NCI-H187 treated with DMSO at 0.1 percent for 48 hours (cell line): ENCODE data around the gene PRKG1.
"Not testable (repeated sequence)": the region's sequence is repeated elsewhere in the genome, so short reads cannot be mapped to it uniquely, and the experiment has no call there.

ENCODE experiments used
- DNase-seq: peaks from one replicate; lab custom pipeline; 2025; lab: John Stamatoyannopoulos, UW

PRKG1 gene

GRCh38 chr10:51227897-51228713 lies 153.8 kb downstream of the PRKG1 start:
- DNase-seq = no peak

GRCh38 chr10:51228714-51229100 lies 154.4 kb downstream of the PRKG1 start:
- no peak for DNase-seq

DNA sequence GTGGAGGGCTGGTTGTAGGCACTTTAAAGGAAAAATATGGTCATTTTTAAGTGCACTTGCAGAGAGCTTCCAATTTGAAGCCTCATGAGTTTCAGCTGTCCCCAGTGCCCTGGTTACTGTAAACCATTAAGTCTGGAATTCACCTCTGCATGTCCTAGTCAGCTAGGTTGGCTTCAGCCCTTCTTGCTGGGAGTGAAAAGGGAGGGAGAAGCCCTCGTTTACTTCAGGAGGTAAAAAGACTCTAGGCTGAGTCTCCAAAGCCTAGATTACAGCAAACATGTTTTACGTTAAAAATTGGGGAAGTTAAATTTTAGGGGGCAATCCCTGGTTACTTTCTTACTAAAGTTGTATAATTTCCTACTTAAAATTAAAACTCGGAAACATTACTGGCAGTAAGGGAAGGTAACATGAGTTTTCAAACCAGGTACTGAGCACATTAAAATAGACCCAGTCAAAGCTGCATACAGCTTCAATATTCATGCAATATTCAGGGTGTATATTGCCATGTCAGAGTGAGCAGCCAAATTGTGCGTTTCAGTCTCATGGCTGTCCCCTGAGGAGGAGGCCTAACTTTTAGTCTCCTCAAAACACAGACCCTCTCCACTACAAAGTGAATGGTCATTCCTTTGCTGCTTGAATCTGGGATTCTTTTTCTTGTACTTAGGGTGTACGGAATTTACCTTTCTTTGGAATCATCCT lies 156.7 kb downstream of the PRKG1 start:
- DNase-seq = no peak

- DNase-seq = no peak
Observed at GRCh38 chr10:51231754-51232153, 157.5 kb downstream of the PRKG1 start.

- no peak for DNase-seq
Observed at GRCh38 chr10:51233337-51234100, 159.2 kb downstream of the PRKG1 start.

- no peak for DNase-seq
Observed at GRCh38 chr10:51235865-51236264, 161.6 kb downstream of the PRKG1 start.

- DNase-seq = no peak
Observed at GRCh38 chr10:51239006-51239405, 164.7 kb downstream of the PRKG1 start.

DNA sequence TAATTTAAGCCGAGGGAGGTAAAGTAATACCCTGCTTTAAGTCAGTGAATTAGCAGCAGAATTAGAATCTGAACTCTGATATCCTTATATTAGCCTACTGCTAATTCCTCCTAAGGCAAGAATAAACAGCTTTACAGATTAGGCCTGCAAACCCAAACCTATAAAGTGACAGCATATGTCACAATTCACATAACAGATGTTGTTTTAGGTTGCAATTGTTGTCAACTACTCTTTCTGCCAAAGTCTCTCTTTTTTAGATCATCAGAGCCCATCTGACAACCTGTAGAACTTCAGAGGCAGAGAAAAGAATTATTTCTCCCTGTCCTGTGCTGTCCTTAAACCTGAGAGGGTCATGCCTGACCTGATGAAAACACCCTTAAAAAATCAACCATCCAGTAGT lies 167.2 kb downstream of the PRKG1 start:
- DNase-seq = no peak

- no peak for DNase-seq
Observed at GRCh38 chr10:51242393-51242792, 168.1 kb downstream of the PRKG1 start.

DNA sequence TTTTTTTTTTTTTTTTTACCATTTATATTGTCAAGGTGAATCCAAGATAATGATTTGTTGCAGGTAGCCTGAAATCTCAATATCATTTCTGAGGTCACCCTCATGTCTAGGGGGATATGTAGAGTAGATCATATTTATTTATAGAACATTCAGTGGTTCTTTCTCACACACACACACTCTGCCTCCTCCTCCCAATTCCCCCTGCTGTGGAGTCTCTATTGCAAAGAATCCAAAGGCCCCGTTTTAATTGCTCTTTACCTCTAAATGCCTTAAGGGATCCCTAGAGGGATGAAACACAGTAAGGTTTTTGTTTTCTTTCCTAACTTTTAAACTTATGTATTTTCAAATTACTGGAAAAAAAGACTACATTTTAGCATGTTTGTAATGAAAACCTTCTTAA lies 170.0 kb downstream of the PRKG1 start:
- no peak for DNase-seq

DNA sequence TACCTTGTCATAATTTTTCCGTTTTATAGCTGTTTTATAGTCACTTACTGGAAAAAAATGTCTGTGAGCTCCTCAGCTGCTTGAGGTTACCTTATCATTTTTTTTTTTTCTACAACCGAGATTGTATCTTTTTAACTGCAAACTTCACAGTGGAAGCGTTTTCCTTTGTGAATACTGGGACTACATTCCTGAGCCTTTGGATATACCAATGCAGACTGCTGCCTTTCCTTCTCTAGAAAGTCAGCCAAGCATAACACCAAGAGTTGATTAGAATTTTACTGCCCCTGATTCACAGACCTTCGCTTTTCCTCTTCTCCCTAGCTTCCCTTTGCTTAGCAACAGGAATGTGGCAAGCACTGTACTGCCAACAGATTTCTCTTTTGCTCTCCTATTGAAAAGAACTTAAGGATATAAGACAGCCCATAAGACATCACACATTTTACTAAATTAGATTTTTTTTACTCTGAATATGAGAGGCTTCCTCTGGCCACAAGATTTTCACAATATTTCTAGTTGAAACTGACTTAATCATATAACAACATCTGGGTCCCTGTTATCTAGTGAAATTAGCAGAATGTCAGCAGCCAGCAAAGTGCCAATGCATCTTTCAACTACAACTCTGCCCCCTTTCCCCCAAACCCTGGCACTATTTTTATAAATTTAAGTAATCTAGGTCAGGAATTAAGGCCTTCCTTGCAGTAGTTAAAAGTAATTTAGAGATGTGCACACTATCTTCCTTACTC lies 170.6 kb downstream of the PRKG1 start:
- DNase-seq = no peak

DNA sequence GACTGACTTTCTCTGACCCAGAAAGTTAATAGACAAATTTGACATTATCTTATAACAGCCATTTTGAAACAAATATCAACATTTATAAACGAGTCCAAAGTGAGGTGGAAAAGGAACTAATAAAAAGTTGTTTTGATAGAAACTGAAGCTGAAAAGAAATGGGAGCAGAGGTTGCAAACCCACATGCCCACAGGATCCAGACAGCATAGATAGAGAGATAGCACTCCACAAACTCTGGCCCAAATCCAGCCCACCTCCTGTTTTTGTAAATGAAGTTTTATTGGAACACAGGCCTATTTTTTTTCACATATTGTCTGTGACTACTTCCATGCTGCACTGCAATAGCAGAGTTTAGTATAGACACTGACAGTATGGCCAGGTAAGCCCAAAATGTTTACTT lies 171.9 kb downstream of the PRKG1 start:
- no peak for DNase-seq

DNA sequence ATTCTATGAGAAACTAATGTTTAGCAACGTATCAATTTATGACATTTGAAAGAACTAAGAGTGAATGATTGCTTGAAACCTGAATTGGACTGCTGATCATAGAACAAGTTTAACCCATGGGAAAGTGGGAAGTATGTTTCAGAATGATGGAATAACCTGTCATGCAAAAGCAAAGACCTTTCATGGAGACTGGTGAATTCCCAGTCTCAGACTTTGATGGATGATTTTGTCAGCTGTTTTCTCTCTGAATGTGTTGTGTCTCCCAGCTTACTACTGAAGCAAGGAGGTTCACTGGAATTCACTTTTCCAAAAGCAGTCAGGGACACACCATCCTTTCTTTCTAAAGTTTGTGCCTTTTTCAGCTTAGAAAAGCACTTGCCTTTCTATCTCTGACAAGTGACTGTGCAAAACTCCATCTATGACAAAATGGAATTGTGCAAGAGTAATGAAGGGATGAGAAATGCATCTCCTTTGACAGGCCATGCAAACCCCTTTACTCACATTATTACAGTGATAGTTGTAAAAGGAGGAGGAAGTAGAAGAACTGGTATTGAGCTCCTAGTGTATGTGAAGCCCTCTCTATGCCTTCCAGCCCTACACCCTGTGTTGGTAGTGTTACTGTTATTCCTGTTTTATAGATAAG lies 176.1 kb downstream of the PRKG1 start:
- no peak for DNase-seq

DNA sequence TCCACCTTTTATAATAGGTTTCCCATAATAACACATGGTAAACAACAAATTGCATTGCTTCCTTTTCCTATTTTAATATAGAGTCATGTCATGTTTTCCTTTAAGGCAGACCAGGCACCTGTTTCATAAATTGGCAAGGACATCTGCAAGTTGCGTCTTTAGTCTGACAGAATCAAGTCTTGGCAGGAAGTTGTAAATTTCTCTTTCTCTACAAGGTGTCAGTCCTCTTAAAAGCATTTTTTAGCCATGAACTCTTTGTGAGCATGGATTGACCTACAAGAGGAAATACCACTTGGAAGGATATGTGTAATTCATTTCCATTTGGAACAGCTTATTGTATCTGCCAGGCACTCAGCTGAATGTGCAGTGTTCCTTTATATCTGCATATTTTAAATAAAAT lies 176.8 kb downstream of the PRKG1 start:
- DNase-seq = no peak

DNA sequence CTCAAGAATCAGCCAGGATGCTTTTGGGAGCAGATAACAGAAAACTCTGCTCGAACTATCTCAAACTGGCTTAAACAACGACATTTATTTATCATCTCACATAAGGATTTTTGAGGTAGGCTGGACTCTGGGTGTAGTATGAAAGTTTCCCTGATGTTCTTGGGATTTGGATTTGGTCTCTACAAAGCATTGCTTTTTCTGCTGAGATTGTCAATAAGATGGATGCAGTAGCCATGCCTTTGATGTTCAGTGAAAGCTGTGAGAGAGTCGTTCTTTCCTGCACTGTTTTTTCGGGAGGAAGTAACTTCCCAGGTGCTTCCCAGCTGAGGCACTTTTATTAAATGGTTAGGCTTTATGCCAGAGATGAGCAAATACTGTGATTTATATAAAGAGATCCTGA lies 181.1 kb downstream of the PRKG1 start:
- no peak for DNase-seq

DNA sequence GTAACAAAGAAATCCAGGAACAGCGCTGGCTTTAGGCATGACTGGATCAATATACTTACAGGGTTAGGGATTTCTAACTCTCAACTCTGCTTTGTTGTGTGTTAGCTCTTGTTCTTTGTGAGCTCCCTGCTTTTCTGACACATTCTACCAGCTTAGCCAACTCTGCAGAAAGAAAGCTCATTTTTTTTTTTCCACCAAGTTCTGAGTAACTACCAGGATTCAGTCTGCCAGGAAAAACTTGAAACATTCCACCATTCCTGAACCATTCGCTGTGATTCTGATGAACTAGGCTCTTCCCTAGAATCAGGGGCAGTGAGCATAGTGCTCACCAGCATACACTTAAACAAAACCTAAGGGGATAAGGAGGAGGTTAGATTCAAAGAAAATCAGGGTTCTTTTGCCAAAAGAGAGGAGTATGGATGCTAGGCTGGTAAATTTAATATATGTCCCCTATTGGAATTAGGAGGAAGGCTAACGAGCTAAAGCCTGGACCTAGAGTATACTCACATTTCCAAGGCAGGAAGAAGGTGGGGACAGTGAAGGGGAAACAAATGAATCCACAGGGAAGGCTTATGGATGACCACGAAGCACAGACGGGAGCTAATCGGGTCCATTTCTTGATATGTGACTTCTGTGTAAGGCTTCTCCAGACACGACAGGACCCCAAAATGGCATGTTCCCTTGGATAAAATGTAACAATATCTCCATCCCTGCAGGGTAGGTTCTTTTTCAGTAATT lies 183.4 kb downstream of the PRKG1 start:
- DNase-seq = no peak

- DNase-seq = no peak
Observed at GRCh38 chr10:51260376-51260775, 186.1 kb downstream of the PRKG1 start.

GRCh38 chr10:51266496-51266895 lies 192.2 kb downstream of the PRKG1 start:
- DNase-seq = no peak

GRCh38 chr10:51267980-51268570 lies 193.8 kb downstream of the PRKG1 start:
- DNase-seq = not testable (repeated sequence)

DNA sequence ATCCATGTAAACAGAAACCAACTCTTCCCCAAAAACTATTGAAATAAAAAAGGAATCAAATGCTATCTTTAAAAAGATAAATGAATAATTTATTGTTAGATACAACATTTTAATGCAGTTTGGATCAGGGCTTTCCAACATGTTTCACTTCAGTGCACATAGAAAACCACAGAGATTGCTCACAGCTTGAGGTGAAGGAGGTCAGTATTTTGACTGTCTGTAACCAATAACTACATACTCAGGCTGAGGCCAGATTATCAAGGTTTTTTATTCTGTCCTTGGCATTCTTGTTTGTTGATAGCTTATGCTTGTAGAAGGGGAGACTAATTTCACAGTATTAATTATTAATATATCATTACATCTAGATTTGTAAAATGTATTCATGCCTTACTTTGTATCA lies 195.5 kb downstream of the PRKG1 start:
- no peak for DNase-seq
